NCI-H1694 treated with DMSO at 0.1 percent for 48 hours (cell line): ENCODE results near the gene SPATS2L.

ENCODE experiments used
- DNase-seq: peaks from one replicate; lab custom pipeline; 2025; lab: John Stamatoyannopoulos, UW

Gene SPATS2L

DNA sequence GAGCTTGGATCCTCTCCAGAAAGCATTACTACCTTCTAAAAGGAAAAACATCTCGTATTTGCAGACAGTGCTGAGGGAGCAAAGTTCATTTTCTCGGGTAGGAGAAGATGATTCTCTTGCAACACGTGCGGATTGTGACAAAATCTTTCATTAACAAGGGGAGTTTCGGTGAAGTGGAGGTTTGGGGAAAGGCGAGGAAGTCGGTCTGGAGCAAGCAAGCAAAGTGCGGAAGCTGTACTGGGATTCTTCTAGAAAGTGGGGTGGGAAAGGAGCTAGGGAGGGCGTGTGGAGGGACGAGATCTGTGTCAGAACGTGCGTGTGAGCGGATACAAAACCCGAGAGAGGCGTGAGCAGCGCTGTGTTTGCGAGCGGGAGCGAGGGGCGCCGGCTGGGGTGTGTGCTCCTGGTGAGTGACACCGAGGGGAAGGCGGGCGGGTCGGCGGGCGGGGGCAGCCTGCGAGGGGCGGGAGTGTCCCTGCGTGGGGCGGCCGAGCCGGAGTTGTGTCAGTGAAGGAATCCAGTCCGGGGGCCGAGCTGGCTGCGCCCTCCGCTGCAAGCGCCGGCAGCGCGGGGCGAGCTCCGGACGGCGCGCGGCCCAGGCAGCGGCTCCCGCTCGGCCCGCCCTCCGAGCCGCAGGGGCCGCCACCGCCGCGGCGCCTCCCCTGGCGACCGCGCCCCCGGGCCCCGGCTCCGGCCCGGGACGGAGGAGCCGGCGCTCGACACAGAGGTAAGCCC is at the start of gene SPATS2L:
SPATS2L (plus strand) TSS at position 498 of the 735 bp plus-strand sequence. CDS start 82,552 bp downstream, outside the sequence.
- peak; percentile 58 for DNase-seq

- DNase-seq, result no peak
Measured at GRCh38 chr2:200257570-200257969, 48.9 kb upstream of the SPATS2L start.

DNA sequence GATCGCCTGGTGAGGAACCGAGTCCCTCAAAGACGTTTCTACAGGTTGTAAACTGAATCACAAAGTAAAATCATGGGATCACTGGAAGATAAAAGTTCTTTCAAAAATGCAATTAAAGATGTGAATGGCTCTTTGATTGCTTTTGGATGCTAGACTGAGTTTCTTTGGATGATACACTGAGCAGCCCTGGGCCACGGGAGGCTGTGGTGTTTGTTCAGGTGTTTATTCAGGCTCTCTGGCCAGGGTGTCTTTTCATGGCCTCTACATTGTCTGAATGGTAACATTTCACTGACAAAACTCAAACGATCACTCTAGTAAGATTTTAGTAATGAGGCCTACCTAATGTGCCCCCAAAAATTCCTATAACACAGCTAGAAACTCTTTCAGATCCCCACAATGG is 48.4 kb upstream of the SPATS2L start:
- DNase-seq, result no peak

GRCh38 chr2:200258881-200259576 is 47.5 kb upstream of the SPATS2L start:
- no peak for DNase-seq

- DNase-seq, result no peak
Measured at GRCh38 chr2:200259577-200259957, 46.9 kb upstream of the SPATS2L start.

DNA sequence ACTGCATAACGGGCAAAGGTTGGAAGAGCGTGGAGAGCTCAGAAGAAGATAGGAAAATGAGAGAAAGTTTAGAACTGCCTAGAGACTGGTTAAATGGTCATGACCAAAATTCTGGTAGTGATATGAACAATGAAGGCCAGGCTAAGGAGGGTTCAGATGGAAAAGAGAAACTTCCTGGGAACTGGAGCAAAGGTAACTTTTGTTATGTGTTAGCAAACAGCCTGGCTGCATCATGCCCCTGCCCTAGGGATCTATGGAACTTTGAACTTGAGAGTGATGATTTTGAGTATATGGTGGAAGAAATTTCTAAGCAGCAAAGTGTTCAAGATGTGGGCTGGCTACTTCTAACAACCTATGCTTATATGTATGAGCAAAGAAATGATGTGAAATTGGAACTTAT is 44.4 kb upstream of the SPATS2L start:
- no peak for DNase-seq

GRCh38 chr2:200263279-200263678 is 43.2 kb upstream of the SPATS2L start:
- no peak for DNase-seq

DNA sequence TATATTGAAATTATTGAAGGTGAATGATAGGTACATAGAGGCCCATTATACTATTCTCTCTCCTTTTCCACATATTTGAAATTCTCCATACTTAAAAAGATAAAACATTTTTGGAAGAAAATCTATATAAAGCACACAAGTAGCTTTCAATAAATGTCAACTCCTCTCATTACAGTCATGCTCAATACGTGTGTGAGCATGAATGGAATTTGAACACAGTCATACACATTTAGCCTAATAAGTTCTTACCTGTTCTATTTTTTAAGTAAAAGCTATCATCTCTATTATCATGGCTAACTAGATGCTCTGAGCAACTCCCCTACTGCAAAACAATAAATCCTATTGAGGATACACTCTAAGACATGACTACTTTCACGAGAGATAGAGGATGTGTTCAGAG is 41.9 kb upstream of the SPATS2L start:
- no peak for DNase-seq

DNA sequence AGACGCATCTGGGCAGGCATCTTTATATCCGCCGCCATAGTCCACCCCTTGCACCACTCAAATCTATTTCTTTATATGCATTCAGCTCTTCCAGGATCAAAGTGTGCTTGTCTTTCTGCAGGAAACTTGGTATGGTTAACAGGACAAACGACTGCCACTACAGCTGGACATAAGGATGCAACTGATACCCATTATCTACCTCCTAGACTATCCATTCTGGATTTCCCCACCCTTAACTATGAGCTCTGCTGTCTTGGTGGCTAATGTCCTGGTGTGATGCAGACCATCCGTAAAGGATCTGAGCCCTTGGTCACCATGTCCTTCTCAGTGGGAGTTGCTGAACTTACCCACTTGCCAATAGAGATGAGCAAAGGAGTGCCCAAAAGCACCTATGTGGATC is 40.1 kb upstream of the SPATS2L start:
- DNase-seq, result no peak

DNA sequence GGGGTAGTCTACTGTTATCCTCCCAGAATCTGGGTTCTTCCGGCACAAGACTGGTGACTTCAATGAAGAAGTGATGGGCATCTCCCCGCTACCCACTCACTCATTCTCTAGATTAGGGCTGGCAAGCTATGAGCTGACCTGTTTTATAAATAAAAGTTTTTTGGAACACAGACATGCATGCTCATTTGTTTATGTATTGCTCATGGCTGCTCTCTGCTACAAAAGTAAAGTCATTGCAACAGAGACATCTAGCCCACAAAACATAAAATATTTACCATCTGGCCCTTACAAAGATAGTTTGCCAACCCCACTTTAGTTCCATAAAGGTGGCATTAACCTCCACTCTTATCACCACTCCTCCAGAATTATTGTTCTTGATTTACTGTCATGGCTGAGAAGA is 39.1 kb upstream of the SPATS2L start:
- DNase-seq, result no peak

DNA sequence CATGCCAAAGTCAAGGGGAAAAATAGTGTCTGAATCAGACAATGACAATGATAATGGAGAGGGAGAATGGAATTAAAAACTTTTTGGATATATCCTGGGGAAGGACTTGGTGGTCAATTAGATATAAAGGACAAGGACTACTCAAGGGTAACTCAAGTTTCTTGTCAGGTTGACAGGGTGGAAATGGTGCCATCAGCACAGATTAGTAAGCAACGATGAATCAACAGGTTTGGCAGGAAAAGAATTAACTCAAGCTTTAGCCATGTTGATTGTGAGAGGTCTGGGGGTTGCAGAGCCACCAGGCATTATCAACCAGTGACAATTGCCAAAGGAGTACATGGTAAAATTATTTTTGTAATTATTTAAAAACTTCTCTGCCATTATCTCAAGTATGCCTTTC is 35.8 kb upstream of the SPATS2L start:
- no peak for DNase-seq

DNA sequence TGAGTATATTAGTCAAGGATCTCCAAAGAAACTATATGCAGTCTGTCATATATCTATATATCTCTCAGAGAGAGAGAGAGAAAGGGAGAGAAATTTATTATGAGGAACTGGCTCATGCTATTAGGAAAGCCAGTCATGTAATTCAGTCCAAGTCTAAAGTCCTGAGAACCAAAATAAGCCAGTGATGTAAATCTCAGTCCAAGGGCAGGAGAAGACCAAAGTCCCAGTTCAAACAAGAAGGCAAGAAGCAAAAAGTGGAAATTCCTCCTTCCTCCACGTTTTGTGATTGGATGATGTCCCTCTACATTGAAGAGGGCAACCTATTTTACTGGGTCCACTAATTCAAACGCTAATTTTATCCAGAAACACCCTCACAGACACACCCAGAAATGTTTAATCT is 34.2 kb upstream of the SPATS2L start:
- no peak for DNase-seq

GRCh38 chr2:200274116-200275075 is 32.1 kb upstream of the SPATS2L start:
- DNase-seq, result no peak

- DNase-seq, result no peak
Measured at GRCh38 chr2:200275295-200276013, 31.0 kb upstream of the SPATS2L start.

DNA sequence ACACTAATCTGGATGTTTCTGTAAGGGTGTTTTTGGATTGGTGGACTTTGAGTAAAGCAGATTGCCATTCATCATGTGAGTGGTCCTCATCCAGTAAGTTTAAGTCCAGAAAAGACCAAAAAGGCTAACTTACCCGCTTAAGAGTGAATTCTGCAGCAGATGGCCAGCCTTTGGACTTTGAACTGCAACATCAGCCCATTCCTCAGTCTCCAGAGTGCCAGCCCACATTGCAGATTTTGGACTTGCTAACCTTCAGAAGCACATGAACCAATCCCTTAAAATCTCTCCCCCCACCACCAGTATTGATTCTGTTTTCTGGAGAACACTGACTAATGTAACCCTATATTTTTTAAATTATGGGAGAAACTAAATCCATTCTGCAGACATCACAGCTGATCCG is 30.0 kb upstream of the SPATS2L start:
- DNase-seq, result no peak

DNA sequence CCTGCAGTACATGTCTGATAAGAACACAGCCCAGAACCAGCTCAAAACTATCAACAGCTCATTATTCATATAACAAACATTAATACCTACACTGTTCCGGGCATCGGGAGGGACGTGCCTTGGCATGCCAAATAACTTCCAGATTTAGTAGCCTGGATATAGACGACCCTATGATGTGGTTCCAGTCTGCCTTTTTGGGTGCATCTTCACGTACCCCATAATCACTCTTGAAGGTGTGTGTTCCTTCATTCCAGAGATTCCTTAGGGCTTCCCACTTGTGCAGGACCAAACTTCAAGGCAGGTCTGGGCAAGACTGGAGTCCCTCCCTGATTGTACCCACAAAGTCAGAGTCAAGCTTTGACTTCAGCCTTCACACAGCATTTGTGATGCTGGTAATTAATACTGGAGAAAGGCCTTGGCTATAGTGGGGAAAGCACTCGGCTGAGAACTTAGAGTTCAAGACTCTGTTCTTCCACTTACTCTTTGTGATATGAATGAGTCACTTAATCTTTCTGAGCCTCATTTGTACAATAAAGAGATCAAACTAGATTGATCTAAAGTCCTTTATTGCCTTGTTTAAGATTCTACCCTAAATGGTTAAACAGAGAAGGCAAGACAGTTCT is 27.7 kb upstream of the SPATS2L start:
- no peak for DNase-seq

DNA sequence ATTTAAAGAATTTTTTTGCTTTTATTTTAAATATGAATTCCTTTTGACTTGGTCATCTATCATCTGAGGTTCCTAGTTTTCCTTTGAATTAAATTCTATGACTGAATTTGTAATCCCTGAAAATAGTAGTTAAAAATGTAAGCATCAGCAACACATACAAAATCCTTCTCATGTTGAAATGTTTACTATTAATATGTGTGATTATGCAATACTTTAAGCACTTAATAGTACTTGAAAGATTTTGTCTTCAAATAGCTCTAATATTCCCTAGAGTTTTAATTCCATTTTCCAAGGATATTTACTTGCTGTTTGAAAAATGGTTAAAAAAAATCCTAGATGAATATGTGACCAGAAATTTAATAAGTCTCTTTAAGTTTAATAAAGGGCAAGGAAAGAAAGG is 26.6 kb upstream of the SPATS2L start:
- no peak for DNase-seq

- no peak for DNase-seq
Measured at GRCh38 chr2:200286578-200286977, 19.9 kb upstream of the SPATS2L start.

DNA sequence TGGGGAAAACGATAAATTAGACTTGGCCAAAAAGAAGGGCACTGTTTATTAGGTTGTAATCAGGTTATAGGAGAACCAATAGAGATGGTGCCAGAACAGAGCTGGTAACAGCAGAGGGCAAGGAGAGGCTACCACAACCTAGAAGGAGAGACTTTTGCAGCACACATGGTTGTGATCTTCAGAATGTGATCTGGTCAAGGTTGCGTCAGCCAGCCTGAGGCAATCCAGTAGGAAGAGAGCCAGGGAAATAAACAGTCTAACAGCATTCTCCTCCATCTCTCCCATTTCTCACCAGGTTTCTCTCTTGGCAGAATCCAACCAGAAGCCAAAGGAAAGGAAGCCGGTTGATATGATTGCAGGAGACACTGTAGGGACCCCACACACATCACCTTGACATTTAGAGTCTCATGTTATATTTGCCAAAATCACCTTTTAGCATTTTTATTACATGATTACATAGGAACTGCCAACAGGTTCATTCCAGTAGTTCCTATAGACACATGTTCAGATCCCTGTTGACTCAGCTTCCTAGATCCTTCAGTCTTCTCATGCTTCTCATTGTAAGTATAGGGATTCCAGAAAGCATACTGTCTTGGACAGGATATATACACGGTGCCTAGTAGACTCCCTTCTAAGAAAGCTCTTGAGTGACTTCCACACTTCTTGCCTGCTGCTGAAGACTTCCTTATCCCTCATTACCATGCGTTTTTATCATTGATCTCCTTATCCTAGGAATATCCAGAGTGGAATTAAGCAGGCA is 17.6 kb upstream of the SPATS2L start:
- DNase-seq, result no peak

GRCh38 chr2:200296118-200296517 is 10.4 kb upstream of the SPATS2L start:
- DNase-seq, result no peak

GRCh38 chr2:200297100-200297499 is 9.4 kb upstream of the SPATS2L start:
- no peak for DNase-seq
